Measurements from ENCODE around the gene LSP1.

Gene LSP1

DNA sequence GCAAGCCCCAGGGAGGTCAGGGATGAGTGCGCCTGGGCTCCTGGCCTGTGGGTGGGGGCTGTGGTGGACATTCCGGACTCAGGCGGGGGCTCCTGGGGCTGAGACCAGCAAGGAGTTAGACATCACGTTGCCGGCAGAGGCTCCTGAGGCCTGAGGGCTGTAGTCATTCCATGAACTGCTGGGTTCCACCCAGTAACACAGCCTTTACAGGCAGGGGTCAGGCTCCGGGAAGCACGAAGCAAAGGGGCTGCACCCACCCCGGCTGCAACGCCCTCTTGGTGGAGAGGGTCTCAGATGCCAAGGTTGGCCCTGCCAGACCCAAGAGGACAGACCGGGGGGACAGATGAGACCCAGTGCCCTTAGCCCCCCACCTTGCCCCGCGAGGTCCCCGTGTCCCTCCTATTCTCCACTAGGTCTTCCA lies 75.6 kb downstream of the LSP1 start:
- Histone ChIP-seq H2AK5ac (ENCODE audit: low read length) (no peak overlapping the region), H3K4ac (ENCODE audit: low read depth, low read length) (no peak overlapping the region), H4K8ac (ENCODE audit: low read depth, low read length) (no peak overlapping the region), H3K23ac (ENCODE audit: low read length) (no peak overlapping the region), H2BK15ac (replicated peaks; ENCODE audit: low read depth) (no peak overlapping the region), H3K4me1 (ENCODE audit: control insufficient read depth, low read depth, low read length) (no peaks in the 10 kb centered on the region), H3K18ac (ENCODE audit: low read length) (no peak overlapping the region), H3K36me3 (ENCODE audit: control insufficient read depth, insufficient read depth, low read length) (no peaks in the 10 kb centered on the region), H3K79me1 (ENCODE audit: low read length) (no peaks in the 10 kb centered on the region), H3K9ac (ENCODE audit: low read length) (no peak overlapping the region), H3K4me3 (ENCODE audit: low read length) (no peak overlapping the region), H2BK120ac (ENCODE audit: low read depth, low read length) (no peak overlapping the region), H4K5ac (ENCODE audit: low read length) (no peak overlapping the region), H3K27me3 (ENCODE audit: insufficient read depth, low read length, poor library complexity) (no peaks in the 10 kb centered on the region), H3K4me2 (ENCODE audit: low read length) (no peak overlapping the region), H3K56ac (ENCODE audit: low read length) (no peak overlapping the region), H3K79me2 (ENCODE audit: control insufficient read depth, insufficient read depth, low read length) (no peaks in the 10 kb centered on the region), H2BK5ac (ENCODE audit: low read length) (no peak overlapping the region), H3K27ac (ENCODE audit: low read depth, low read length) (no peak overlapping the region)
- no peak for DNase-seq
- WGBS (ENCODE audit: extremely low coverage, insufficient coverage, low lambda C conversion rate), result no CpG with 5 or more reads among the region's 13 CpGs

DNA sequence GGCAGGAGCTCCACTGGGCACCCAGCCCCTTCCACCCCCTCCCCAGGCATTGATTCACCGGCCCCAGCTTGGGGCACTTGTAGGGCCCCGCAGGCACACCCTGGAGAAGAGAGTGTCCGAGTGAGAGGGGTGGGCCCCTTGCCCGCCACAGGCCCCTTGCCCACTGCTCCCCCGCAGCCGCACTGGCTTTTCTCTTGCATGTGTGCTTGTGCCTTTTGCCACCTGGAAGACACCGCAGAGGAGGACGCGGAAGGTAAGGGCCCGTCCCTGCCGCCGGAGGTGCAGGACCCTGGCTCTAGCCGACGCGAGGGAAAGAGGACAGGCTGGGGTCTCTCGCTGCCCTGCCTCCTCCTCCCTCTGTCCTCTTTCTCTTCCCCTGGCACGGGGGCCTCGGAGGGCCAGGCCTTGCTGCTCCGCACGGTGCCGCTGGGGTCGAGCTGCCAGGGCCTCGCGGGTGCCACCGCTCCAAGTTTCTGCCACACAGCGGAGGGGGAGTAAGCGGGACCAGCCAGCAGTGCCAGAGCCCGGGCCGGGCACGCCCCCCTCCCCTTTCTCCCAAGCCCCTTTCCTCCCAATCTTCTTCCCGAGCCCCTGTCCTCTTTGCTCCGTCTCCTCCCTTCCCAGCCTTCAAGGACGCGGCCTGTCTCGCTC lies 76.1 kb downstream of the LSP1 start:
- H3K4me1 ChIP-seq (ENCODE audit: control insufficient read depth, low read depth, low read length), result no peaks in the 10 kb centered on the region
- no peak overlapping the region for H3K27ac ChIP-seq (ENCODE audit: low read depth, low read length)
- no peak overlapping the region for H3K18ac ChIP-seq (ENCODE audit: low read length)
- H3K4ac ChIP-seq (ENCODE audit: low read depth, low read length), result no peak overlapping the region
- no peak overlapping the region for H3K9ac ChIP-seq (ENCODE audit: low read length)
- H3K56ac ChIP-seq (ENCODE audit: low read length), result no peak overlapping the region
- no peak overlapping the region for H2AK5ac ChIP-seq (ENCODE audit: low read length)
- no peak overlapping the region for H3K4me3 ChIP-seq (ENCODE audit: low read length)
- H3K23ac ChIP-seq (ENCODE audit: low read length), result no peak overlapping the region
- H3K36me3 ChIP-seq (ENCODE audit: control insufficient read depth, insufficient read depth, low read length), result no peaks in the 10 kb centered on the region
- no peak overlapping the region for H3K4me2 ChIP-seq (ENCODE audit: low read length)
- no peak overlapping the region for H2BK15ac ChIP-seq (replicated peaks; ENCODE audit: low read depth)
- DNase-seq, result no peak
- no peak overlapping the region for H2BK120ac ChIP-seq (ENCODE audit: low read depth, low read length)
- H4K8ac ChIP-seq (ENCODE audit: low read depth, low read length), result no peak overlapping the region
- H3K27me3 ChIP-seq (ENCODE audit: insufficient read depth, low read length, poor library complexity), result no peaks in the 10 kb centered on the region
- H2BK5ac ChIP-seq (ENCODE audit: low read length), result no peak overlapping the region
- H3K79me1 ChIP-seq (ENCODE audit: low read length), result no peaks in the 10 kb centered on the region
- H3K79me2 ChIP-seq (ENCODE audit: control insufficient read depth, insufficient read depth, low read length), result no peaks in the 10 kb centered on the region
- no CpG with 5 or more reads among the region's 35 CpGs for WGBS (ENCODE audit: extremely low coverage, insufficient coverage, low lambda C conversion rate)
- no peak overlapping the region for H4K5ac ChIP-seq (ENCODE audit: low read length)

- Histone ChIP-seq H3K4me2 (ENCODE audit: low read length) (no peak overlapping the region), H2BK15ac (replicated peaks; ENCODE audit: low read depth) (no peak overlapping the region), H3K36me3 (ENCODE audit: control insufficient read depth, insufficient read depth, low read length) (no peaks in the 10 kb centered on the region), H3K56ac (ENCODE audit: low read length) (no peak overlapping the region), H3K4me3 (ENCODE audit: low read length) (no peak overlapping the region), H2BK120ac (ENCODE audit: low read depth, low read length) (no peak overlapping the region), H3K27ac (ENCODE audit: low read depth, low read length) (no peak overlapping the region), H3K79me2 (ENCODE audit: control insufficient read depth, insufficient read depth, low read length) (no peaks in the 10 kb centered on the region), H3K23ac (ENCODE audit: low read length) (no peak overlapping the region), H3K9ac (ENCODE audit: low read length) (no peak overlapping the region), H4K5ac (ENCODE audit: low read length) (no peak overlapping the region), H3K4me1 (ENCODE audit: control insufficient read depth, low read depth, low read length) (no peaks in the 10 kb centered on the region), H3K18ac (ENCODE audit: low read length) (no peak overlapping the region), H3K4ac (ENCODE audit: low read depth, low read length) (no peak overlapping the region), H3K79me1 (ENCODE audit: low read length) (no peaks in the 10 kb centered on the region), H2BK5ac (ENCODE audit: low read length) (no peak overlapping the region), H3K27me3 (ENCODE audit: insufficient read depth, low read length, poor library complexity) (no peaks in the 10 kb centered on the region), H4K8ac (ENCODE audit: low read depth, low read length) (no peak overlapping the region), H2AK5ac (ENCODE audit: low read length) (no peak overlapping the region)
- no peak for DNase-seq
- WGBS (ENCODE audit: extremely low coverage, insufficient coverage, low lambda C conversion rate), result no CpG with 5 or more reads among the region's 25 CpGs
These were observed 77.0 kb downstream of the LSP1 start for GRCh38 chr11:1929621-1930461.

GRCh38 chr11:1930462-1930830 lies 77.6 kb downstream of the LSP1 start:
- no peak for DNase-seq
- Histone ChIP-seq H3K79me1 (ENCODE audit: low read length) (no peaks in the 10 kb centered on the region), H2BK15ac (replicated peaks; ENCODE audit: low read depth) (no peak overlapping the region), H4K8ac (ENCODE audit: low read depth, low read length) (no peak overlapping the region), H3K56ac (ENCODE audit: low read length) (no peak overlapping the region), H3K4me3 (ENCODE audit: low read length) (no peak overlapping the region), H3K4me1 (ENCODE audit: control insufficient read depth, low read depth, low read length) (no peaks in the 10 kb centered on the region), H3K18ac (ENCODE audit: low read length) (no peak overlapping the region), H3K27ac (ENCODE audit: low read depth, low read length) (no peak overlapping the region), H3K27me3 (ENCODE audit: insufficient read depth, low read length, poor library complexity) (no peaks in the 10 kb centered on the region), H2AK5ac (ENCODE audit: low read length) (no peak overlapping the region), H3K23ac (ENCODE audit: low read length) (no peak overlapping the region), H3K9ac (ENCODE audit: low read length) (no peak overlapping the region), H3K79me2 (ENCODE audit: control insufficient read depth, insufficient read depth, low read length) (no peaks in the 10 kb centered on the region), H3K4ac (ENCODE audit: low read depth, low read length) (no peak overlapping the region), H3K36me3 (ENCODE audit: control insufficient read depth, insufficient read depth, low read length) (no peaks in the 10 kb centered on the region), H2BK120ac (ENCODE audit: low read depth, low read length) (no peak overlapping the region), H2BK5ac (ENCODE audit: low read length) (no peak overlapping the region), H3K4me2 (ENCODE audit: low read length) (no peak overlapping the region), H4K5ac (ENCODE audit: low read length) (no peak overlapping the region)
- WGBS (ENCODE audit: extremely low coverage, insufficient coverage, low lambda C conversion rate), result no CpG with 5 or more reads among the region's 9 CpGs

- no peak overlapping the region for H3K18ac ChIP-seq (ENCODE audit: low read length)
- no peak overlapping the region for H3K4ac ChIP-seq (ENCODE audit: low read depth, low read length)
- DNase-seq, result no peak
- no peak overlapping the region for H2AK5ac ChIP-seq (ENCODE audit: low read length)
- H4K5ac ChIP-seq (ENCODE audit: low read length), result no peak overlapping the region
- H3K56ac ChIP-seq (ENCODE audit: low read length), result no peak overlapping the region
- no peak overlapping the region for H2BK15ac ChIP-seq (replicated peaks; ENCODE audit: low read depth)
- H3K79me1 ChIP-seq (ENCODE audit: low read length), result no peaks in the 10 kb centered on the region
- no peak overlapping the region for H4K8ac ChIP-seq (ENCODE audit: low read depth, low read length)
- H3K4me2 ChIP-seq (ENCODE audit: low read length), result no peak overlapping the region
- H3K23ac ChIP-seq (ENCODE audit: low read length), result no peak overlapping the region
- no peaks in the 10 kb centered on the region for H3K4me1 ChIP-seq (ENCODE audit: control insufficient read depth, low read depth, low read length)
- no CpG with 5 or more reads among the region's 18 CpGs for WGBS (ENCODE audit: extremely low coverage, insufficient coverage, low lambda C conversion rate)
- no peak overlapping the region for H2BK120ac ChIP-seq (ENCODE audit: low read depth, low read length)
- H3K79me2 ChIP-seq (ENCODE audit: control insufficient read depth, insufficient read depth, low read length), result no peaks in the 10 kb centered on the region
- H3K27ac ChIP-seq (ENCODE audit: low read depth, low read length), result no peak overlapping the region
- no peak overlapping the region for H2BK5ac ChIP-seq (ENCODE audit: low read length)
- no peak overlapping the region for H3K9ac ChIP-seq (ENCODE audit: low read length)
- no peak overlapping the region for H3K4me3 ChIP-seq (ENCODE audit: low read length)
- no peaks in the 10 kb centered on the region for H3K36me3 ChIP-seq (ENCODE audit: control insufficient read depth, insufficient read depth, low read length)
- H3K27me3 ChIP-seq (ENCODE audit: insufficient read depth, low read length, poor library complexity), result no peaks in the 10 kb centered on the region
These were observed 78.6 kb downstream of the LSP1 start for GRCh38 chr11:1931341-1932104.

All from mesendoderm (in vitro differentiated cells).